ENCODE measurements around the gene CREBL2.

DNA sequence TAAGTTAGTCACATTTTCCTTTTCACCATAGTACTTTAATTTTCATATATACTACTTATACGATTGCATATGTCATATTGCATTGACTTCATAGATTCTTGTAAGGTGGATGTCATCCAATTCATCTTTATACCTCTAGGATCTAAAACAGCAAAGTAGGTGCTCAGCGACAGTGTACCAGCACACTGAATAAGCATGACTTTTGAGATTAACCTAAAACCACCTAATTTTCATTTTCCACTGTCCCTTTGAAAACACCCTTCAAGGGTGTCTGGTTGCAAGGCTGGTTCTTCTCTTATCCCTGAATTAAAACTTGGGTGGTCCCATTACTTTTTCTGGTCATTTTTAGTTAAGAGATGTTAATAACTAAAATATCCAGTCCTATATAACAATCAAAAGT lies 79.9 kb downstream of the CREBL2 start:
- no peak for TF ChIP-seq POLR2A (IDR thresholded peaks at IDR 0.05; ENCODE audit: low read depth, low read length)
- no peak for TF ChIP-seq TAF1 (IDR thresholded peaks at IDR 0.05; ENCODE audit: low read depth, low read length)
- no peak for TF ChIP-seq POLR2AphosphoS5 (IDR thresholded peaks at IDR 0.05; ENCODE audit: low read depth, low read length)
- TF ChIP-seq SPI1 (IDR thresholded peaks at IDR 0.05; ENCODE audit: low read depth, low read length): no peak
- no peak for TF ChIP-seq POU2F2 (IDR thresholded peaks at IDR 0.05; ENCODE audit: low read depth, low read length)
- no peak for TF ChIP-seq PAX5 (IDR thresholded peaks at IDR 0.05; ENCODE audit: insufficient read depth, low read length, severe bottlenecking)
